CD4-positive, alpha-beta T cell treated with Interleukin-6 for 4 hours (primary cell): Measurements from ENCODE around the gene AMELX.

ENCODE experiments used
- DNase-seq: peaks from one replicate; pipeline ENCODE4 v3.0.0-alpha.2; 2020; ENCODE audit warnings: mixed read lengths

Gene AMELX

GRCh38 chrX:11311706-11312105 is 18.5 kb downstream of the AMELX start:
- DNase-seq: no peak

- DNase-seq: no peak
These were observed 26.8 kb downstream of the AMELX start for GRCh38 chrX:11319806-11320520.

GRCh38 chrX:11321986-11322385 is 28.8 kb downstream of the AMELX start:
- DNase-seq: no peak

GRCh38 chrX:11328134-11328533 is 34.9 kb downstream of the AMELX start:
- no peak for DNase-seq

- DNase-seq: no peak
These were observed 35.8 kb downstream of the AMELX start for GRCh38 chrX:11329021-11329420.

GRCh38 chrX:11331788-11332187 is 38.6 kb downstream of the AMELX start:
- DNase-seq: no peak

GRCh38 chrX:11334165-11334564 is 41.0 kb downstream of the AMELX start:
- no peak for DNase-seq

- DNase-seq: no peak
These were observed 43.0 kb downstream of the AMELX start for GRCh38 chrX:11336201-11336600.

- DNase-seq: no peak
These were observed 44.2 kb downstream of the AMELX start for GRCh38 chrX:11337292-11338009.

GRCh38 chrX:11341274-11342201 is 48.3 kb downstream of the AMELX start:
- DNase-seq: no peak

GRCh38 chrX:11342673-11343072 is 49.5 kb downstream of the AMELX start:
- DNase-seq: no peak

- no peak for DNase-seq
These were observed 53.0 kb downstream of the AMELX start for GRCh38 chrX:11346121-11346682.

- DNase-seq: no peak
These were observed 54.1 kb downstream of the AMELX start for GRCh38 chrX:11347300-11347699.

- DNase-seq: no peak
These were observed 55.8 kb downstream of the AMELX start for GRCh38 chrX:11349020-11349419.

- DNase-seq: no peak
These were observed 56.6 kb downstream of the AMELX start for GRCh38 chrX:11349661-11350337.
